ENCODE measurements around the gene GPS2. TPM values are rescaled to one million over a fixed set of nuclear protein-coding genes. Genes with fewer than 3 reads are reported as not detected.

GPS2 gene
- total and polyA plus RNA-seq, 2 of the 4 experiments (the other 2 are of a cell fraction): 36.2 to 50.9 TPM

DNA sequence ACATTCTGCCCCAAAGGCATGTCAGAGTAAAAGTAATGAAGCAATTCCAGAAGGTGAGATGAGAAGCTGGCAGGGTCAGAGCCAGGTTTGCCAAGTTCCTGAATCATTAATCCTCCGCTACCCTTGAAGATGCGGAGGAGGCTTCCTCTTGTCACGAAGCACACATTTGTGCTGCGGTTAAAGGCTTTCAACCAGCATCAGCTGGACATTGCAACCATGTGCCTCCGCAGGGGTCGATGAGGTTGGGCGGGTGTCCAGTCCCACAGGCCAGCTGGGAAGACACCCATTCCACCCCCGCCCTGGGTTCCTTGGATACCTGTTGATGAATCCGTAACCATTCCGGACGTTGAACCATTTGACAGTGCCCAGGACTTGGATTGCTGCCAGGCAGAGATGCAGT is 22.0 kb downstream of the GPS2 start (continued):
- TF ChIP-seq, protein P1, sequence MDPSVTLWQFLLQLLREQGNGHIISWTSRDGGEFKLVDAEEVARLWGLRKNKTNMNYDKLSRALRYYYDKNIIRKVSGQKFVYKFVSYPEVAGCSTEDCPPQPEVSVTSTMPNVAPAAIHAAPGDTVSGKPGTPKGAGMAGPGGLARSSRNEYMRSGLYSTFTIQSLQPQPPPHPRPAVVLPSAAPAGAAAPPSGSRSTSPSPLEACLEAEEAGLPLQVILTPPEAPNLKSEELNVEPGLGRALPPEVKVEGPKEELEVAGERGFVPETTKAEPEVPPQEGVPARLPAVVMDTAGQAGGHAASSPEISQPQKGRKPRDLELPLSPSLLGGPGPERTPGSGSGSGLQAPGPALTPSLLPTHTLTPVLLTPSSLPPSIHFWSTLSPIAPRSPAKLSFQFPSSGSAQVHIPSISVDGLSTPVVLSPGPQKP (IDR thresholded peaks at IDR 0.05; ENCODE audit: borderline replicate concordance, low read depth, low read length): no peak
- no peak for TF ChIP-seq MXI1 (IDR thresholded peaks at IDR 0.05; ENCODE audit: borderline replicate concordance, low read depth, low read length)
- TF ChIP-seq RFX5 (IDR thresholded peaks at IDR 0.05; ENCODE audit: low read depth, low read length): no peak

DNA sequence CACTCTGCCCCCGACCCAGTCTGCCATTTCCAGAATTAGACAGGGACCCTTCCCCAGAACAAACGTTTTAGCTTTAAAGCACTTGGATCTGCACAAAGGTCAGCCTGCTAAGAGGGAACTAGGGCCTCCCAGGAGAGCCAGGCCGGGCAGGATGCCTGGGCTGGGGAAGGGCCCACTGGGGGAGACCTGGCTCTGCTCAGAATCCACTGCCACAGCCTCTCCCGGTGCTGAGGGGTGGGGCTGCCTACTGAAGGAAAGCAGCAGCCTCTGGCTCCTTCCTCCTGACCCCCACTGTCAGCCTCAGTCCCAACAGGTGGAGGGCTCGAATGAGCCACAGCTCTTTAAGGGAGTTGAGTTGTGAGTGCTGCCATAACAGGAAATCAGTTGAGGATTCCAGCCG is 22.4 kb downstream of the GPS2 start:
- CTCF ChIA-PET: no interaction called here
- 0 out of 2 replicates have a peak, but pooled peaks cover 3% of the 10 kb centered on the region for H4K20me1 ChIP-seq (ENCODE audit: insufficient read depth, low read length)
- 0% methylated on average over 1 of the region's 6 CpGs; no CpG with 5 or more reads in 1 of the 2 experiments for WGBS, 2 experiments (ENCODE audit: extremely low coverage in 2 of 2, insufficient read length in 1 of 2)

More for the DNA sequence above, 22.4 kb downstream of the GPS2 start:
- Histone ChIP-seq H3K23ac (ENCODE audit: low read depth, low read length) (no peak overlapping the region), H2BK15ac (ENCODE audit: low read depth, low read length) (no peak overlapping the region), H4K5ac (ENCODE audit: low read depth, low read length) (no peak overlapping the region), H2AFZ (replicated peaks; ENCODE audit: low read length, poor library complexity) (no peak overlapping the region), H3K56ac (ENCODE audit: extremely low read depth, insufficient read depth, low read length) (no peak overlapping the region), H2BK120ac (ENCODE audit: low read depth, low read length) (no peak overlapping the region), H3K4ac (ENCODE audit: low read depth, low read length) (no peak overlapping the region), H2AK9ac (replicated peaks; ENCODE audit: low read depth, low read length, poor library complexity) (no peak overlapping the region), H2BK5ac (ENCODE audit: low read depth, low read length, poor library complexity, severe bottlenecking) (no peak overlapping the region), H3K79me1 (ENCODE audit: low read depth in 1 of 2, low read length in 2 of 2) (no peaks in the 10 kb centered on the region), H3K14ac (replicated peaks; ENCODE audit: low read depth, low read length) (no peak overlapping the region), H3K4me1 (ENCODE audit: control insufficient read depth, insufficient read depth, low read length) (peaks cover 3% of the 10 kb centered on the region), H3K27ac (ENCODE audit: insufficient read depth, low read length) (no peak overlapping the region), H3K9me1 (ENCODE audit: insufficient read depth, low read length) (no peaks in the 10 kb centered on the region; the same call in 1 of the 2 replicates), H3K4me2 (ENCODE audit: low read depth, low read length) (no peak overlapping the region), H3K9ac (ENCODE audit: low read depth, low read length) (no peak overlapping the region), H3K9me3 (ENCODE audit: control insufficient read depth, insufficient read depth, low read length) (no peaks in the 10 kb centered on the region; the same call in 1 of the 2 replicates), H3K36me3 (ENCODE audit: control insufficient read depth, insufficient read depth, low read length) (no peaks in the 10 kb centered on the region), H3K18ac (ENCODE audit: low read depth, low read length) (no peak overlapping the region), H4K8ac (ENCODE audit: low read depth in 2 of 2, low read length in 2 of 2) (no peak overlapping the region), H3K4me3 (ENCODE audit: insufficient read depth, low read depth, low read length) (no peak overlapping the region), H2AK5ac (ENCODE audit: low read depth, low read length) (no peak overlapping the region), H2BK20ac (ENCODE audit: low read depth, low read length) (no peak overlapping the region), H3K27me3 (ENCODE audit: control insufficient read depth, insufficient read depth, low read length) (peaks cover 65% of the 10 kb centered on the region), H4K91ac (ENCODE audit: insufficient read depth, low read depth, low read length) (no peak overlapping the region)
- no peak for DNase-seq
- intact Hi-C loops (cut with micrococcal nuclease) (no loop called here), dilution Hi-C loops (cut with HindIII; ENCODE audit: low sequenced_read_pairs, unreplicated experiment) (no loop called here), in situ Hi-C loops (cut with MboI; ENCODE audit: low sequenced_read_pairs) (no loop called here)
- no peak for ATAC-seq (ENCODE audit: low read depth)
- TF ChIP-seq MAFK (IDR thresholded peaks at IDR 0.05; ENCODE audit: low read depth, low read length) (no peak), CHD1 (IDR thresholded peaks at IDR 0.05; ENCODE audit: low read depth, low read length) (no peak)
- POLR2A ChIA-PET (ENCODE audit: unreplicated experiment): no interaction called here
- no TSS peak for BruUV-seq (replicated peaks)

Measured in IMR-90 (cell line).